HG02798 (cell line): ENCODE data around the gene CTAGE4.
"Not testable (repeated sequence)": the region's sequence is repeated elsewhere in the genome, so short reads cannot be mapped to it uniquely, and the experiment has no call there.

ENCODE experiments used
- ATAC-seq: cut with Tn5 transposase; IDR thresholded peaks from one replicate; pipeline ENCODE4 v1.9.1; 2021; ENCODE audit warnings: mild to moderate bottlenecking; ENCODE audit not compliant: unreplicated experiment, poor library complexity

The CTAGE4 gene, protein sequence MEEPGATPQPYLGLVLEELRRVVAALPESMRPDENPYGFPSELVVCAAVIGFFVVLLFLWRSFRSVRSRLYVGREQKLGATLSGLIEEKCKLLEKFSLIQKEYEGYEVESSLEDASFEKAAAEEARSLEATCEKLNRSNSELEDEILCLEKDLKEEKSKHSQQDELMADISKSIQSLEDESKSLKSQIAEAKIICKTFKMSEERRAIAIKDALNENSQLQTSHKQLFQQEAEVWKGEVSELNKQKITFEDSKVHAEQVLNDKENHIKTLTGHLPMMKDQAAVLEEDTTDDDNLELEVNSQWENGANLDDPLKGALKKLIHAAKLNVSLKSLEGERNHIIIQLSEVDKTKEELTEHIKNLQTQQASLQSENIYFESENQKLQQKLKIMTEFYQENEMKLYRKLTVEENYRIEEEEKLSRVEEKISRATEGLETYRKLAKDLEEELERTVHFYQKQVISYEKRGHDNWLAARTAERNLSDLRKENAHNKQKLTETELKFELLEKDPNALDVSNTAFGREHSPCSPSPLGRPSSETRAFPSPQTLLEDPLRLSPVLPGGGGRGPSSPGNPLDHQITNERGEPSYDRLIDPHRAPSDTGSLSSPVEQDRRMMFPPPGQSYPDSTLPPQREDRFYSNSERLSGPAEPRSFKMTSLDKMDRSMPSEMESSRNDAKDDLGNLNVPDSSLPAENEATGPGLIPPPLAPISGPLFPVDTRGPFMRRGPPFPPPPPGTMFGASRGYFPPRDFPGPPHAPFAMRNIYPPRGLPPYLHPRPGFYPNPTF

DNA sequence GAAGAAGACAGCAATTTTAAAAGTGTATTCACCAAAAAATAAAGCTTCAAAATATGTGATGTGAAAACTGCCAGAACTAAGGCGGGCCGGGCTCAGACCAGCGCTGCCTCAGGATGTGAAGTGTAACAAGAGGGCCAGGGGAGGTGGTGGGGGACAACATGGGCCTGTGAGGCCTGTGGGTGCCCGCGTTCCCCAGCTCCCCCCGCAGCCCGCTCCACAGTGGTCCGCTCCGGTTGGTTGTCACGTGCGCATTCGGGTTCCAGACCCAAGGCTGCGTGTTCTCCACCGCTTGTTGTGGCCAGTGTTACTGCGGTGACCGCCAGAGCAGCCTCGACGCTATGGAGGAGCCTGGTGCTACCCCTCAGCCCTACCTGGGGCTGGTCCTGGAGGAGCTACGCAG is at the start of gene CTAGE4:
Gene CTAGE4, plus strand, starts transcription at position 301 of the 400 bp plus-strand sequence. Its CDS starts 38 bp downstream, at position 339.
- not testable (repeated sequence) for ATAC-seq

DNA sequence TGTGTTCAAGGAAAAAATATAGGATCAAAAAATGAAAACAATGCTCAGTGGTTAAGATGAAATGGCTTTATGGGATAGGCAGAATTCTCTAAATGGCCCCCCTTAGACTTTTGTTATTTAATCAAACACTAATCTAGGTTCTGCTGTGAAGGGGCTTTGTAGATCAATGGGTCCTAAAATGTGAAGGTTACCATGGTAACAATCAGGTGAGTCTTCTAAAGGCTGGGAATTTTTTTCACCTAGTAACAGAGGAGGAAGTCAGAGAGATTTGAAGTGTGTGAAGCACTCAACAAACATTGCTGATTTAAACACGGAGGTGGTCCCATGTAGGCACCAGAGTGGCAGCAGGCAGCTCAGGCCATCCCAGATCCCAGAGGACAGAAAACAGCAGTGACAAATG is 49.1 kb upstream of the CTAGE4 start:
- ATAC-seq = no peak

DNA sequence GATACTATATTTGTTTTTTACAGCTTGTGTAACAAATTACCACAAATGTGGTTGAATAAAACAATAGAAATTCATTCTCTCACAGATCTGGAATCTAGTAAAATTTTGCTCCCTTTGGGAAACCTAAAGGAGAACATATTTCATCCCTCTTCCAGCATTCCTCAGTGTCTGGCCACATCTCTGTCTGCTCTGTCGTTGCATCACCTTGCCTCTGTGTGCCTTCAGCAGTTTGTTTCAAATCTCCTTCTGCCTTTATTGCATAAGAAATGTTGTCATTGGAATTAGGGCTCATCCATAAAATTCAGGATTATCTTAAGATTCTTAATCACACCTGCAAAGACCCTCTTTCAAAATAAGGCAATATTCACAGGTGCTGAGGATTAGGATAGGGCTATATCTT is 45.8 kb upstream of the CTAGE4 start:
- no peak for ATAC-seq

DNA sequence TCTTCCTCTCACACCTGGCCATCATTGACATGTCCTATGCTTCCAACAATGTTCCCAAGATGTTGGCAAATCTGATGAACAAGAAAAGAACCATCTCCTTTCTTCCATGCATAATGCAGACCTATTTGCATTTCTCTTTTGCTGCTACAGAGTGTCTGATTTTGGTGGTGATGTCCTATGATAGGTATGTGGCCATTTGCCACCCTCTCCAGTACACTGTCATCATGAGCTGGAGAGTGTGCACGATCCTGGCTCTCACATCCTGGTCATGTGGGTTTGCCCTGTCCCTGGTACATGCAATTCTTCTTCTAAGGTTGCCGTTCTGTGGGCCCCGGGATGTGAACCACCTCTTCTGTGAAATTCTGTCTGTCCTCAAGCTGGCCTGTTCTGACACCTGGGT is 41.1 kb upstream of the CTAGE4 start:
- ATAC-seq = no peak

DNA sequence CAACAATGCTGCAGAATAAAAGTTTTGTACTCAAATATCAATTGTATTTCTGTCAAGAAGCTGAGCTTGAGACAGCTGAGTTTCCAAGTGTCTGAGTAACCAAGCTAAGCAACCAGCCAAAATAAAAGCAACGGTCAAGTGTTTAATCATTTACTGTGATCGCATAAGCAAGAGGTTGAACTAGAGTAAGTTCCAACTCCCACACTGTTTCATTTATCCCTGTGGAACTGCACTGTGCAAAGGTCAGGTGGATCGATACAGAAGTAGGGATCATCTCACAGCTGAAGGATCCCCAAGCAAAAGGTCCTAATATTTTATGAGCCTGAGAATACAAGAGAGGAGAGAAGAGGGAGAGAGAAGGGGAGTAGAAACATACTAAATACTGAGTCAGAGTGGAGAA is 38.8 kb upstream of the CTAGE4 start:
- ATAC-seq = no peak

DNA sequence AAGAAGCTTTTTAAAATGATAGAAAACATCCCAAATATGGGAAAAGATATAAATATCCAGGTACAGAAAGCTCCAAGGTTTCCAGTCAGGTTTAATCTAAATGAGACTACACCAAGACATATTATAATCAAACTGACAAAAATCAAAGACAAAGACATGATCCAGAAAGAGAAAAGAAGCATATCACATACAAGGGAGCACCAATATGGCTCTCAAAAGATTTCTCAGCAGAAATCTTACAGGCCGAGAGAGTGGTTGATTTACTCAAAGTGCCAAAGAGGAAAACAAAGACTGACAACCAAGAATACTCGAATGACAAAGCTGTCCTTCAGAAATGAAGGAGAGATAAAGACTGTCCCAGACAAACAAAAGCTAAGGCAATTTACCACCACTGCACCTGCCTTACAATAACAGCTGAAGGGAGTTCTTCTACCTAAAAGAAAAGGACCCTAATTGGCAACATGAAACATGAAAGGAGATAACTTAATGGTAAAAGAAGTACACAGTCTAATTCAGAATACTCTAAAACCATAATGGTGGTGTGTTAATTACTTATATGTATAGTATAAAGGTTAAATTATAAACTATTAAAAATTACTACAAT is 34.9 kb upstream of the CTAGE4 start:
- no peak for ATAC-seq

DNA sequence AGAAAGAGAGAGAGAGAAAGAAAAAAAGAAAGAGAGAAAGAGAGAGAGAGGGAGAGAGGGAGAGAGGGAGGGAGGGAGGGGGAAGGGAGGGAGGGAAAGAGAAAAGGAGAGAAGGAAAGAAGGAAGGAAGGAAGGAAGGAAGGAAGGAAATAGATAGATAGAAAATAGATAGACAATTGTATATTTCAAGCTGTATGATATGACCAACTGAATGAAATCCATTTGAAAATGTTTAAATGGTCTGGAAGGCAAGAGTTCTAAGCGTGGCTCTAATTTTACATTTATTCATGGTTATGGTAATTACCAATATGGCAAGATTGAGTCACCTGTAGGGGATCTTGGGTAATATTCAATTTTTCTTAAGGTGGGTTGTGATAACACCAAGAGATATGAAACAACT is 24.4 kb upstream of the CTAGE4 start:
- no peak for ATAC-seq

DNA sequence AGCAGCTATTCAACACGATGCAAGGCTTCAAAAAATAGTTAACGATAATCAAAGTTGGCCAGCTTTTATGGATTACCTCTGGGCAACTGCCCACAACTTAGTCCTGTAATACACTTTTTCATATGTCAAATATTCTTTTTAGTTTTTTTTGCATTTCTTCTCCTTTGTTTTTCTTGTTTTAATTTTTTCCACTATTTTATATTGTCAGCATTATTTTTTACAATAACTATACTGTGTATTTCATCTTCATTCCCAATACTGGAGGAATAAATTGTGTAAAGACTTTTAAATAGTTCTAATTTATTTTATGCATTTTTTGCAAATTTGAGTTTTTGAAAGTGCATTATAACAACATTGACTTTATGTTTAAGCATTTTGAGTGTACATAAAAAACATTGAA is 18.5 kb upstream of the CTAGE4 start:
- no peak for ATAC-seq

DNA sequence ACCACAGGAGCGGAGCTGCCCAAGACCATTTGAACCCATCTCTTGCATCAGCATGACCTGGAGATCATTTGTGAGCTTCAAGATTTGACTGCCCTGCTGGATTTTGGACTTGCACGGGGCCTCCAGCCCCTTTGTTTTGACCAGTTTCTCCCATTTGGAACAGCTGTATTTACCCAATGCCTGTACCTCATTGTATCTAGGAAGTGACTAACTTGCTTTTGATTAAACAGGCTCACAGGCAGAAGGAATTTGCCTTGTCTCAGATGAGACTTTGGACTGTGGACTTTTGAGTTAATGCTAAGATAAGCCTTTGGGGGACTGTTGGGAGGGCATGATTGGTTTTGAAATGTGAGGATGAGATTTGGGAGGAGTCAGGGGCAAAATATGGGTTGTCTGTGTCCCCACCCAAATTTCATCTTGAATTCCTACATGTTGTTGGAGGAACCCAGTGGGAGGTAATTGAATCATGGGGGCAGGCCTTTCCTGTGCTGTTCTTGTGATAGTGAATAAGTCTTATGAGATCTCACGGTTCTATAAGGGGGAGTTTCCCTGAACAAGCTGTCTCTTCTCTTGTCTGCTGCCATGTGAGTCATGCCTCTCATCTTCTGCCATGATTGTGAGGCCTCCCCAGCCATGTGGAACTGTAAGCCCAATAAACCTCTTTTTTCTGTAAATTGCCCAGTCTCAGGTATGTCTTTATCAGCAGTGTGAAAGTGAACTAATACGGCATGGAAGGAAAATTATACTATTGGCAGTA is 11.5 kb upstream of the CTAGE4 start:
- not testable (repeated sequence) for ATAC-seq

DNA sequence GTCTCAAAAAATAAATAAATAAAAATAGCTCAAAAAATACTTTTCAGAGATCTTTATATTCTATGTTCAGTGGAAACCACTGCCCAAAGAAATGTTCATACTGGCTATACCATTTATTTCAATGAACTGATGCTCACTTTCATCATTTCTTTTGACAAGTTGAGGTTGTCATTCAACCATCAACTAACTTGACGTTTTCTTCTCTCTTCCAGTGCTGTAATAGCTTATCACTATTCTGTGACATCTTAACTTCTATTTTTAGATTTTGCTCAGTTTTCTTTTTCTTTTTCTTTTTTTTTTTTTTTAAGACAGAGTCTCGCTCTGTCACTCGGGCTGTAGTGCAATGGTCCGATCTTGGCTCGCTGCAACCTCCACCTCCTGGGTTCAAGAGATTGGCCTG is 8.7 kb upstream of the CTAGE4 start:
- no peak for ATAC-seq

DNA sequence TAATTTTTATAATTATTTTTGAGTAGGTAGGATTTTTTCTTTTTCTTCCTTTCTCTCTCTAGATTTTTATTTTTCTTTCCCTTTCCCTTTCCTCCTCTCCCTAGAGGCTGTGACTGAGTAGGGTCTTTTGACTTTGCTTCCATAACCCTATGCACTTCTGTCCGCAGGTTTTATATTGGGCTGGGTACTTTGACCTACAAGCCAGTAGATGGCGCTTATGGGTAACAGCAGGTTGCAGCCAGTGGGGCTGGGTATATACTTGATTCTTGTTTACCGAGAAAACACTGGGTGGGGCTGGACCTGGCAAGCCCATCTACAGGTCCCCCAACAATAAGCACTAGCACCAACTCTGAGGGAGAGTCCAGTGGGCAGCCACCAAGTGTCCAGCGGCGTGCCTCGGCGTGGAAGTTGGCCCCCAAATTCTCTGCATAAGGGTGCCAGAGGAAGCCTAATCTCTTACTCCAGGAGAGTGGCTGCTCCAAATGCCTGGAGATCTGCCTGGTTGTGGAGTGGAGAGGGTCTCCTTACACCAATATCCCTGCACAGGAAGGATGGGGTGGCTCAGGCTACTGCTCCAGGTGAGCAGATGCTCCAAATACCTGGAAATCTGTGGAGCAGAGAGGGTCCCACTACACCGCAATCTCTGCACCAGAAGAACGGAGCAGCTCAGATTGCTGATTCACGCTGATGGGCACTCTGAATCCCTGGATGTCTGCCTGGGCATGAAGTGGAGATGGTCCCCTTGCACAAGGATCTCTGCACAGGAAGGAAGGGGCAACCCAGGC is 4.7 kb upstream of the CTAGE4 start:
- ATAC-seq = peak; percentile 95

DNA sequence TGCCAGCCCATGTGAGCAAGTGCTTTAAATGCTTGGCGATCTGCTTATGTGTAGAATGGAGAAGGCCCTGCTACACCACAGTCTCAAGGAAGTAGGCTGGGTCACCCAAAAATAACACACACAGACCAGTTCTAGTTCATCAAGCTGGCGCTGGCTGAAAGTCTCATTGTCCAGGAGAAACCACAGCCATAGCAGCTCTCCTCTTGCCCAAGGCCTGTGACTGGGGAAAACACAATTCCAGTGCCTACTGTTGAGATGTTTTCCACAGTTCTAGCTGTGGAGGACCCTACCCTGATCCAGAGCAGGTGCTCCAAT is 4.1 kb upstream of the CTAGE4 start:
- ATAC-seq = not testable (repeated sequence)

DNA sequence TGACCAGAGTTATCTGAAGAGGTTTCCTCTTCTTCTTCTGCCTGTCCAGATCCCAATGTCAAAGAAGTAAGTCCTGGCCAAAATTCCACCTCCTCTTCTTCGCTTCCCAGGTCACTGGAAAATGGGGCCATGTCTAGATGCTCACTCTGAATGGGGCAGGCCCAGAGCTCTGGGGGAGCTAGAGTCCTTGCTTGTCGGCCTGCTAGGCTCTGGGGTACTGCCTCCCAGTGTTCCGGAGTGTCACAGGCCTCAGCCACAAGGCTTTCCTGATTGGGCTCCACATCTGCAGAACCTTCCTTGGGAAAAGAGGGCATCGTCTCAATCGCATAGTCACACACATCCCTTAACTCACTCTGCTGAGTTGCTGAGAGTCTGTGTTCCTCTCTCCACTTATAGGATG is 4.6 kb downstream of the CTAGE4 start:
- not testable (repeated sequence) for ATAC-seq

DNA sequence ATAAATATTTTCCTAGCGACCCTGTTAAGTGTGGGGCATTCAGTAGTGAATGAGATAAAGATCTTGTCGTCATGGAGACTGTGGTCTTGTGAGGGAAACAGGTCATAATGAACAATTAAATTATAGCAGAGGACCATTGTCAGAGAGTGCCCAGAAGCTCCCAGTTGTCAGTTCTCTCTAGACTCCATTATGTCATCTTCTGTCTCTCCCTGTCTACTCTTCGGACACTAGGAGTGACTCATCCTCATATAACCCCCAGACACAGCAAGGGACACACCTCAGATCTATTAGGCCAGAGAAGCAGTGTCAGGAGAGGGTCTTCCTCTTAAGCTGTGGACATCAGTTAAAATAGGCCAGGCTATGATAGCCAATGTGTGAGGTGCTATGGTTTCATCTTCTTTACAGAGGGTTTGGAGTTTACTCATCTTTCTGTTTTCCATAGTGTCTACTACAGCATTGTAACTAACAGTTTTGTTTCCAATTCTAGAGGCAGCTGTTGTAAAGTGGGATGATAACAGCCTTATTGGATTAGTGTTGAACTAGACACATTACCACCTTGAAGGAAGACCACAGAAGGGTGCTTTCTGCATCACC is 5.4 kb downstream of the CTAGE4 start:
- not testable (repeated sequence) for ATAC-seq

DNA sequence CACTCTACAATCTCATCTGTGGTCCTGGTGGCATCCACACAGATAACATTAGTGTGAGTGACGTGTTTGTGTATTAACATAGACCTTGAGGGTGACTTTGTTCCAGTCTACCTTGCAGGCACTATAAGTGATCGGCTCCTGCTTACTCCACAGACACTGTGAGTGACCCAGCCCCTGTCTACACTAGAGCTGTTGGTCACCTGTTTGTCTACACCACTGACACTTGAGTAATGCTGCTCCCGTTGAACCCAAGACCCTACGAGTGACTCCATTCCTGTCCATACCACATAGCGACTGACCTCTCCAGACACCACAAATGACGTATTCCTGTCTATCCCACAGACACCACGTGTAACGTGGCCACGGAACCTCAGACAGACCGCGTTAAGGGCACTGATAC is 10.5 kb downstream of the CTAGE4 start:
- not testable (repeated sequence) for ATAC-seq

DNA sequence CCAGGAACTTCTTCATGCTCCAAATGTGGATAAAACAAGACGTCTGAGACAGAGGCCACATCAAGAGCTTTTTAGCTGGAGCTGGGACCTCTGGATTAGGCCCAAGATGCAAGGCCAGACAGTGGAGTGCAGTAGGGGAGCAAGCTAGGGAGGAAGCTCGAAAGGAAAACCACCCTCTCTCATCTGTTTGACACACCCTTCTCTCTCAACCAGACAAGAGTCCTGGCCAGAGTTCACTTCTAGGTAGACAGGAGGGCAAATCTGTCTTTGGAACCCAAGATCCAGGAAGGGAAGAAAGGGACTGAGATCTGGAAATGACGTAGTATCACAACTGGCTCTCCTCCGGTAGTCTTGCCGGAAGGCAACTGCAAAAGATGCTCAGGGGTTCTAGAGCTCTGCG is 11.2 kb downstream of the CTAGE4 start:
- ATAC-seq = not testable (repeated sequence)

DNA sequence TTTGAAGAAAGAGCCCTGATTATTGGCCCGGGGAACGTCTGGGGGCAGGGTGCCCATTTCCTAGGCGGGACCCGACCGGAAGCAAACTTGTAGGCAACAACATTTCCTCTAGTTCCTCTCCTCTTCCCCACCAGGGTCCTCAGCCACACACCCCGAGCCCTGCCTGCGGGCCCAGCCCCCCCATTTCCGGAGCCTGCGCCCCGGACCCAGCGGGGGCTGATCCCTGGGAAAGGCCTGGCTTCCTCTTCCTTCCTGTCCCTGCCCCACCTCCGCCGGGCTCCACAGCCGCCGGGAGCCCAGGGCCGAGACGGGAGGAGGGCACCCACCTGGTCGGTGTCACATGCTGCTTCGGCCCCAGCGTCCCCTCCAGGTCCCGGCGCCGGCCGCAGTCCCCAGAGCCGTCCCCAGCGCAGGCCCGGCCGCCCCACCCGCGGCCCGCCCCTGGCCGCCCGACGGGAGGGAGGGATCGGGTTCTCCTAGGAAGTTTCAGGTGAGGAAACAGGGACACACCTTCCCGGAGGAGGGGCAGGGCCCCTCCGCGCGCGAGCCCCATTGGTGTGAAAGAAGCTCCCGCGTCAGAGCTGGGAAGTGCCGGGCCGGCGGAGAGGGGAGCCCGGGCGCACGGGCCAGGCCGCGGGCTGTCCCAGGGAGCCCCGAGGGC is 12.1 kb downstream of the CTAGE4 start, which contains the start of gene ARHGEF35:
Gene ARHGEF35, minus strand, starts transcription at position 622 of the 661 bp plus-strand sequence. CDS start 7,450 bp downstream, outside the sequence.
- ATAC-seq = peak; percentile 81

DNA sequence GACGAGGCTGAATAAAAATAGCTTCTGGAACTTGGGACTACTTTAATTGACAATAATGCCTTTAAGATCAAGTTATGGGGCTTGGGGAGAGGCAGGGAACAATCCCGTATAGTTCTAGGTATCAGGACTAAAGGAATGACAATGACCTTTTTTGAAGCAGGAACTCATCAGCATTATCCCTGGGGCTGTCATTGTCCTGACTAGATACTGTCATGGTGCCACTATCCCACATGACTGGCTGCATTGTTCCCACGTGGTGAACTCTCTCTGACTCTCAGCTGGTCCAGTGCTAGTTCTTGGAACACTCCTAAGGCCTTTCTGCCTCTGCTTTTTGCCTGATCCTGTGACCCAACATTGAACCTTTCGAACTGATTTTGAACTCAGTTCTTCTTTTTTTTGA is 15.7 kb downstream of the CTAGE4 start:
- not testable (repeated sequence) for ATAC-seq

DNA sequence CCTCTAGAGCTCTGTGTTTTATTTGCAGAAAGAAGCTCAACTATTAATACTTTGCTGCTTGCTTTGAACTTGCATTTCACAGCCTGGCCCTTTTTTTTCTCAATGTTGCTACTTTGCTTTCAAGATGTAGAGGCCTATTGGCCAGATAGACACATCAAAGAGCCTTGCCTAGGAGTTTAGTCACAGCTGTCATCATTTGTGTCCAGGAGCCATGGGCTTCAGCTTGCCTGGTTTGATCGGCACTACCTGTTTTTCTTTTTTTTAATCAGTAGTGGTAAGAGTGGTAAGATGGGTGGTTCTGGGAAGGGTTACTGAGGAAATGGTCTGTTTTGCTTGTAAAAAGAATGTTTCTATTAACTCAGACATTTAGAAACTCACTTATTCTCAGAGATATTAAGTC is 18.7 kb downstream of the CTAGE4 start:
- ATAC-seq = peak; percentile 34
